Bronchial epithelial cell (primary cell): ENCODE data around the gene MGAT5. TPM values are rescaled to one million over a fixed set of nuclear protein-coding genes. Genes with fewer than 3 reads are reported as not detected.

Source experiments
- DNase-seq: peaks from one replicate; pipeline ENCODE4 v3.0.0-alpha.2; 2010; ENCODE audit warnings: low read depth
- FAIRE-seq: peaks from 2 replicates; lab custom pipeline; 2011; peaks lifted over from hg19 to GRCh38; lab: Jason Lieb, UNC
- H3K27me3 ChIP-seq: 2 replicates; pipeline ENCODE4 v1.5.1; 2011; ENCODE audit warnings: low read length; ENCODE audit not compliant: control insufficient read depth, insufficient read depth
- H3K36me3 ChIP-seq: 2 replicates; pipeline ENCODE4 v1.5.1; 2011; ENCODE audit warnings: low read length; ENCODE audit not compliant: control insufficient read depth, insufficient read depth
- H3K4me3 ChIP-seq: 2 replicates; pipeline ENCODE4 v1.5.1; 2011; ENCODE audit warnings: mild to moderate bottlenecking, low read depth, low read length, control low read depth
- CTCF ChIP-seq: IDR thresholded peaks from 2 replicates; pipeline ENCODE4 v1.5.1; 2011; ENCODE audit warnings: mild to moderate bottlenecking, moderate library complexity, low read length, control low read depth, inconsistent platforms; ENCODE audit not compliant: insufficient read depth, severe bottlenecking
- total RNA-seq: library from RNA; depleted of rRNA; stranded (reverse); fragments of >200 nt; gene quantifications from 2 replicates; pipeline ENCODE4 v1.2.1, GENCODE V29; 2014

Gene MGAT5
- total RNA-seq, 1 donor from 2014 or later, result 48.7 TPM

GRCh38 chr2:134410831-134411231 is 157.0 kb downstream of the MGAT5 start:
- Histone ChIP-seq H3K36me3 (no peaks in the 10 kb centered on the region), H3K27me3 (no peaks in the 10 kb centered on the region), H3K4me3 (no peak overlapping the region)
- no peak for TF ChIP-seq CTCF
- FAIRE-seq (no peak), DNase-seq (no peak)

- no peaks in the 10 kb centered on the region for H3K36me3 ChIP-seq
- H3K4me3 ChIP-seq, result no peak overlapping the region
- no peak for FAIRE-seq
- TF ChIP-seq CTCF, result no peak
- DNase-seq, result no peak
- no peaks in the 10 kb centered on the region for H3K27me3 ChIP-seq
Measured at GRCh38 chr2:134411279-134411827, 157.5 kb downstream of the MGAT5 start.

- peak; percentile 82 for TF ChIP-seq CTCF
- Histone ChIP-seq H3K27me3 (no peaks in the 10 kb centered on the region), H3K4me3 (no peak overlapping the region), H3K36me3 (no peaks in the 10 kb centered on the region)
- DNase-seq (peak; percentile 66), FAIRE-seq (peak; percentile 50)
Measured at GRCh38 chr2:134411828-134412638, 158.2 kb downstream of the MGAT5 start.

GRCh38 chr2:134412639-134412999 is 158.7 kb downstream of the MGAT5 start:
- TF ChIP-seq CTCF, result no peak
- H3K36me3 ChIP-seq, result no peaks in the 10 kb centered on the region
- FAIRE-seq, result no peak

DNA sequence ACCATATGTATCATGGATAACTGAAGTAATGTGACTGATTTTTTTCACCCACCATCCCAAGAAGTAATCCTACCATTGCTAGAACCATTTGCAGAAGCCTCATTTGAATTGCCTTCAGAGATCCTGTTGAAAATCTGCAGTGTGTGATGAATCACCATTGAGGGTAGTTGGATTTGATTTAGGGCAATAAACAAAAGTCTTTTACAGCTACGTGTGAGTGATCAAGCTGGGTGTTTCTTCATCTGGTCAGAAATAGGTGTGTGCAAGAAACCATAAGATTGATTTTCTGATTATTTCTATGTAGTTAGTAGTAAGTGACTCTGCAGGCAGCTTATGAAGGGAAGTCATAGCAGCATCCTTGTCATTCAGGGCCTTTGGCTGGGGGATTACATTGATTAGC is 159.6 kb downstream of the MGAT5 start:
- DNase-seq (no peak), FAIRE-seq (no peak)
- no peaks in the 10 kb centered on the region for H3K36me3 ChIP-seq
- no peak for TF ChIP-seq CTCF
- no peak overlapping the region for H3K4me3 ChIP-seq
- no peaks in the 10 kb centered on the region for H3K27me3 ChIP-seq

More at GRCh38 chr2:134412639-134412999, 158.7 kb downstream of the MGAT5 start:
- Histone ChIP-seq H3K4me3 (no peak overlapping the region), H3K27me3 (no peaks in the 10 kb centered on the region)
- DNase-seq, result no peak
